Measurements from ENCODE around the gene UBXN1.
"Not testable (repeated sequence)": the region's sequence is repeated elsewhere in the genome, so short reads cannot be mapped to it uniquely, and the experiment has no call there.

Gene UBXN1

DNA sequence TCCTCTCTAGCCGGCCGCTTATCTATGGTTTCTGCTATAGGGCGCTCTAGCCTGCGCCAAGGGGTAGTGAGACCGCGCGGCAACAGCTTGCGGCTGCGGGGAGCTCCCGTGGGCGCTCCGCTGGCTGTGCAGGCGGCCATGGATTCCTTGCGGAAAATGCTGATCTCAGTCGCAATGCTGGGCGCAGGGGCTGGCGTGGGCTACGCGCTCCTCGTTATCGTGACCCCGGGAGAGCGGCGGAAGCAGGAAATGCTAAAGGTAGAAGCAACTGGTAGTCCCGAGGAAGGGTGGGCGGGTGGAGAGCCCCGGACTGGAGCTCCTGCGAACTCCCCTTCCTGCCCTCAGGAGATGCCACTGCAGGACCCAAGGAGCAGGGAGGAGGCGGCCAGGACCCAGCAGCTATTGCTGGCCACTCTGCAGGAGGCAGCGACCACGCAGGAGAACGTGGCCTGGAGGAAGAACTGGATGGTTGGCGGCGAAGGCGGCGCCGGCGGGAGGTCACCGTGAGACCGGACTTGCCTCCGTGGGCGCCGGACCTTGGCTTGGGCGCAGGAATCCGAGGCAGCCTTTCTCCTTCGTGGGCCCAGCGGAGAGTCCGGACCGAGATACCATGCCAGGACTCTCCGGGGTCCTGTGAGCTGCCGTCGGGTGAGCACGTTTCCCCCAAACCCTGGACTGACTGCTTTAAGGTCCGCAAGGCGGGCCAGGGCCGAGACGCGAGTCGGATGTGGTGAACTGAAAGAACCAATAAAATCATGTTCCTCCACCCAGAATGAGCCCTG, 7.1 kb downstream of the UBXN1 start, which contains the start of the genes LBHD1 and UQCC3:
TSS of gene LBHD1 (minus strand) at position 660 of the 782 bp plus-strand sequence. CDS start 2,236 bp downstream, outside the sequence.
TSS of gene UQCC3 (plus strand) at position 66 of the 782 bp plus-strand sequence. CDS start at position 139, 73 bp downstream.
- peak; percentile 90 for DNase-seq (ENCODE audit: low spot score)

DNA sequence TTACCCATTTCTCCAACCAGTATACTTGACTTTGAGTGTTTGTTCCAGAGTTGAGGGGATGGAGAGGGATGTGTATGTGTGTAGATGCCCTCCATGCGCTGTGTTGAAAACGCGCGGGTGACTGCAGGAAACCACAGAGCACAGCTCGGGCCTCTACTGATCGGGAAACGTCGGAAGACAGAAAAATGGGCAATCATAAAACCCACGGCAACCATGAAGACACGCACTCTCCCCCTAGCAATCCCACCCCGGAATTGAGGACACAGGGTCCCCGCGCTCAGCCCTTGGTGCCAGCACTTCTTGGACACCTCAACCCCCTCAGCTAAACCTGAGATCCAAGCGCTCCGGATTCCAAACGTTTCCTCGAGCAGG, 7.7 kb downstream of the UBXN1 start:
- no peak for DNase-seq (ENCODE audit: low spot score)

- no peak for DNase-seq (ENCODE audit: low spot score)
These were observed 9.3 kb downstream of the UBXN1 start for GRCh38 chr11:62669420-62670161.

DNA sequence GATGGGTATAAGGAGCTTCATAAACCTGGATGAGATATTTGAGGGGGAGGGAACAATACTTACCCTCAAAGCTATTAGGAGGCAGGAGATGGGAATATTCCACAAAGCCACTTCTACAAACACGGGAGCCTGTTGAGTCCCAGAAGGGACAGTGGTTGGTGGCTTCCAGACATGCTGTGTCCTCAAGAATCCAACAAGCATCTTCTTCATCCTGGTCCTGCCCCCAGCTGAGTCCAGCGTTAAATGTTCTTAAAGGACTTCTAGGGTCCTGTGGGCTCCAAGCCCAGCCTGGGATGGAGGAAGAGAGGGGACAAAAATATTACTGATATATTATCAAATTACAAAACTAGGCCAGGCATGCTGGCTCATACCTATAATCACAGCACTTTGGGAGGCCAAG, 11.4 kb downstream of the UBXN1 start:
- DNase-seq (ENCODE audit: low spot score): no peak

DNA sequence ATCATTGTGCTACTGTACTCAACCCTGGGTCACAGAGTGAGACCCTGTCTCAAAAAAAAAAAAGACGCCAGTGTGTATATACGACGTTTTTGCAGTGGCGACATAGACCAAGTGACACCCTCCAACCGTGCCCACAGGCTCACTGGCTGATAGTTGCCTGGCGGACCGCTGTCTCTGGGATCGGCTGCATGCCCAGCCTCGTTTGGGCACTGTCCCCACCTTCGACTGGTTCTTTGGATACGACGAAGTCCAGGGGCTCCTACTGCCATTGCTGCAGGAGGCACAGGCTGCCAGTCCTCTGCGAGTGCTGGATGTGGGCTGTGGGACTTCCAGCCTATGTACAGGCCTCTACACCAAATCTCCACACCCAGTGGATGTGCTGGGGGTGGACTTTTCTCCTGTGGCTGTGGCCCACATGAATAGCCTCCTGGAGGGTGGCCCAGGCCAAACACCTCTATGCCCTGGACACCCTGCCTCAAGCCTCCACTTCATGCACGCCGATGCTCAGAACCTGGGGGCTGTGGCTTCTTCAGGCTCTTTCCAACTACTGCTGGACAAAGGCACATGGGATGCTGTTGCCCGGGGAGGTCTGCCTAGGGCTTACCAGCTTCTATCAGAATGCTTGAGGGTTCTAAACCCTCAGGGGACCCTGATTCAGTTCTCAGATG, 12.5 kb downstream of the UBXN1 start:
- no peak for DNase-seq (ENCODE audit: low spot score)

DNA sequence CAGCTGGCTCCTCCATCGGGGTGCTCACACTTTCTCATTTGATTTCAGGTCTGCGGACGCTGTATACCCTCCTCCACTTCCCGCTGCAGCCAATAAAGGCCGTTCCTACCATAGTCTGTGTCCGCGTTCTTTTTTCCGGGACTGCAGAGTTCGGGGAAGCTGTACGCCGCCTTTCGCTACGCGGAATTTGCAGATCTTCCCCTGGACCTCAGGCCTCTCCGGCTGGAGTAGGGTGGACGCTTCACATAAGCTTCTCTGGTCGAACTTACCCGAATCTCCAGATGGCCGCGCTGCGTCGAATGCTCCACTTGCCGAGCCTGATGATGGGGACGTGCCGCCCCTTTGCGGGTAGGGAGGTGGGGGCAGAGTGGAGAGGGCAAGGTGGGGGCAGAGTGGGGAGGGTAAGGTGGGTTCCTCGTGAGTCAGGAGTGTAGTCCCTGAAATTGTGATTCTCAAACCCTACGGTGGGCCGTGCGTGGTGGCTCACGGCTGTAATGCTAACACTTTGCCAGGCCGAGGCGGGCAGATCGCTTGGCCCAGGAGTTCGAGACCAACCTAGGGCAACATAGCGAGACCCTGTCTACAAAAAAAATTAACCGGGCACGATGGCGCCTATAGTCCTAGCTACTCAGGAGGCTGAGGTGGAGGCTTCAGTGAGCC, 13.1 kb downstream of the UBXN1 start:
- no peak for DNase-seq (ENCODE audit: low spot score)

- DNase-seq (ENCODE audit: low spot score): peak; percentile 93
These were observed 13.7 kb downstream of the UBXN1 start, which contains the start of the genes C11orf98 and CSKMT for GRCh38 chr11:62665075-62665598. C11orf98 (minus strand) TSS chr11:62665210; CDS start chr11:62665169, 41 bp downstream. CSKMT (plus strand) TSS chr11:62665312; CDS start chr11:62665880, 568 bp downstream.

GRCh38 chr11:62664405-62665074, 14.3 kb downstream of the UBXN1 start:
- DNase-seq (ENCODE audit: low spot score): no peak

DNA sequence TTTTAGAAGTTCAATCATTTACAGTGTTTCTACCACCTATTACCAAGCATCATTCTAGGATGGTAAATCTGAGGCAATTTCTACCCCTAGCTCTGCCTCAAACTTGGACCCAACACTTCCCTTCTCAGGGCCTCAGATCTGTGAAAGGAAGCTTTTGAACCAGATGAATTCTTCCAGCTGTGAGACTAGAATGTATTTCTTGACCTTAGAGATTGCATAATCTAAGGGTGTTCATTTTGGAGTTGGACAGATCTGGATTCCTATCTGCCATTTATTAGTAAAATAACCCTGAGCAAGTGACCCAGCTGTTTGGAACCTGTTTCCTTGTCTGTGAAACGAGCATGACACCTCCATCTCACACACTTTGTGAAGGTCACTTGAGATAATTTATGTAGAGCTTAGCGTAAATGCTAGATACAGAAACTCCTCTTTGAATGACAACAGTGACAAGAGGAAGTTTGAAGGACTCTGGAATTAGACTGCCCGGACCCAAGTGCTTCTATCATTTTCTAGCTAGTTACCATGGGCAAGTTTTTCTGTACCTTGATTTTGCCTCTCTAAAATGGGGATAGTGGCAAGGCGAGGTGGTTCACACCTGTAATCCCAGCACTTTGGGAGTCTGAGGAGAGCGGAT, 22.0 kb downstream of the UBXN1 start:
- DNase-seq (ENCODE audit: low spot score): no peak

DNA sequence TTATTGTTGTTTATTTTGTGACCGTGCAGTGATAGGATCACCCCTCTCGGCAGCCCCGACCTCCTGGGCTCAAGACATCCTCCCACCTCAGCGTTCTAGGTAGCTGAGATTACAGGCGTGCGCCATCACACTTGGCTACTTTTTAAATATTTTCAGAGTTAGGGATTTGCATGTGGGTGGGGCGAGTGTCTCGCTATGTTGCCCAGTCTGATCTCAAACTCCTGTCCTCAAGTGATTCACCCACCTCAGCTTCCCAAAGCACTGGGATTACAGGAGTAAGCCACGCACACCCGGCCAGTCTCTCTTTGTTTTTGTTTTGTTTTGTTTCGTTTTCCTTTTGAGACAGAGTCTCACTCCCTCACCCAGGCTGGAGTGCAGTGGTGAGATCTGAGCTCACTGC, 24.6 kb downstream of the UBXN1 start:
- DNase-seq (ENCODE audit: low spot score): no peak

DNA sequence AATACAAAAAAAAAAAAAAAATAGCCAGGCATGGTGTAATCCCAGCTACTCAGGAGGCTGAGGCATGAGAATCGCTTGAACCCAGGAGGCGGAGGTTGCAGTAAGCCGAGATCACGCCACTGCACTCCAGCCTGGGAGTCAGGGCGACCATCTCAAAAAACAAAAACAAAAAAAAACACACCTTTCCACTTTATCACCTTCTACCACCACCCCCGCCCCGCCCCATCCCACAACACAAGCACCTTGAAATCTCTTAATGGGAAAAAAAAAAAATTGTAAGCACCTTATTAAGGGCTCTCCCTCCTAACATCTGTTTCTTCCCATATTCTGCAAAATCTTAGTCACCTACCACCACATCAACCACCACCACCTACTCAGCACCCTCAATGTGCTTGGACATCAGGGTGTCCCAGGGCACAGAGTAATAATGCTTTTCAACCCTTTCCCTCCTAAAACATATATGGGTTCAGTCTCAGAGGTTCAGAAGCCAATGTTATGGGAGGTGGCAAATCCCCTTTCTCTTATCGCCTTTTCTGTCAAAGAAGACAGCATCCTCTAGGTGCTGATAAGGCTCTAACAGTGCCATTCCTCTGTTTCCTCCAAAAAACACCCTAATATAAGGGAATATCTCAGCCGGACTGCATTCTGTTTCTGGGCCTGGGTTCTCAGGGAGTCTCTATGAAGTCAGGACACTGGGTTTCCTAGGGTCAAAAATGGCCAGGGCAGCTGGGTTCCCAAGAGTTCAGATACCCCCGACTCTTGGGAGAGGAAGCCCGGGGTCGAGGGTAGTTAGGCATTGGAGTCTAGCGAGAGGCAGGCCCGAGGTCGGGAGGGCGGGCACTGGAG, 26.5 kb downstream of the UBXN1 start:
- DNase-seq (ENCODE audit: low spot score): no peak

GRCh38 chr11:62650283-62650682, 28.6 kb downstream of the UBXN1 start:
- DNase-seq (ENCODE audit: low spot score): not testable (repeated sequence)

GRCh38 chr11:62649486-62649885, 29.4 kb downstream of the UBXN1 start:
- no peak for DNase-seq (ENCODE audit: low spot score)

- DNase-seq (ENCODE audit: low spot score): no peak
These were observed 29.9 kb downstream of the UBXN1 start for GRCh38 chr11:62648967-62649364.

- DNase-seq (ENCODE audit: low spot score): no peak
These were observed 30.5 kb downstream of the UBXN1 start for GRCh38 chr11:62648185-62648966.

GRCh38 chr11:62647609-62648005, 31.3 kb downstream of the UBXN1 start:
- DNase-seq (ENCODE audit: low spot score): no peak

GRCh38 chr11:62646825-62647608, 31.9 kb downstream of the UBXN1 start:
- no peak for DNase-seq (ENCODE audit: low spot score)
